ENCODE data around the gene C5. TPM values are rescaled to one million over a fixed set of nuclear protein-coding genes. Genes with fewer than 3 reads are reported as not detected.

The C5 gene
- total RNA-seq, 1 donor from 2014 or later = 3.1 TPM

DNA sequence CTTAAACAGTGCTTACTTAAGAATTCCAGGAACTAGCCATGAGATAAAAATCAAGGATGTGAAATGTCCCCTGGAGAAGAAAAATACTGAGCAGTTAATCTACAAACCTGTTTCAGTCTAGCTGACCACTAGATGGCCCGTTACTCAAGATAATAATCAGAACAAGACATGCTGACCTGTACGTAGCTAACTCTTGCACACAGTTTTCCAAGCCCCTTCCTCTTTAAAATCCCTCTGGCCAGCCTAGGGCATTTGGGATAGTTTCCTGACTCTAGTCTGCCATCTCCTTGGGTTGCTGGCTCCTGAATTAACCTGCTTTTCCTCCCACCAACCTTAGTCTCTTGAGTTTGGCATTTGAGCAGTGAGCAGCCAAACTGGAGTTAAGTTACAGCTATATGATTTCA, 64.3 kb downstream of the C5 start:
- peaks cover 9% of the 10 kb centered on the region for H3K4me1 Mint-ChIP-seq
- H3K27me3 Mint-ChIP-seq (ENCODE audit: low read depth) = no peaks in the 10 kb centered on the region
- no peak overlapping the region for H3K4me3 Mint-ChIP-seq
- no peaks in the 10 kb centered on the region for H3K36me3 Mint-ChIP-seq
- no peak for DNase-seq (ENCODE audit: low spot score in 2 of 2, unreplicated experiment in 2 of 2)
- H3K27ac Mint-ChIP-seq = no peak overlapping the region
- H3K9me3 Mint-ChIP-seq = no peaks in the 10 kb centered on the region
- TF ChIP-seq, protein P1, sequence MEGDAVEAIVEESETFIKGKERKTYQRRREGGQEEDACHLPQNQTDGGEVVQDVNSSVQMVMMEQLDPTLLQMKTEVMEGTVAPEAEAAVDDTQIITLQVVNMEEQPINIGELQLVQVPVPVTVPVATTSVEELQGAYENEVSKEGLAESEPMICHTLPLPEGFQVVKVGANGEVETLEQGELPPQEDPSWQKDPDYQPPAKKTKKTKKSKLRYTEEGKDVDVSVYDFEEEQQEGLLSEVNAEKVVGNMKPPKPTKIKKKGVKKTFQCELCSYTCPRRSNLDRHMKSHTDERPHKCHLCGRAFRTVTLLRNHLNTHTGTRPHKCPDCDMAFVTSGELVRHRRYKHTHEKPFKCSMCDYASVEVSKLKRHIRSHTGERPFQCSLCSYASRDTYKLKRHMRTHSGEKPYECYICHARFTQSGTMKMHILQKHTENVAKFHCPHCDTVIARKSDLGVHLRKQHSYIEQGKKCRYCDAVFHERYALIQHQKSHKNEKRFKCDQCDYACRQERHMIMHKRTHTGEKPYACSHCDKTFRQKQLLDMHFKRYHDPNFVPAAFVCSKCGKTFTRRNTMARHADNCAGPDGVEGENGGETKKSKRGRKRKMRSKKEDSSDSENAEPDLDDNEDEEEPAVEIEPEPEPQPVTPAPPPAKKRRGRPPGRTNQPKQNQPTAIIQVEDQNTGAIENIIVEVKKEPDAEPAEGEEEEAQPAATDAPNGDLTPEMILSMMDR (IDR thresholded peaks at IDR 0.05; ENCODE audit: unreplicated experiment) = no peak

DNA sequence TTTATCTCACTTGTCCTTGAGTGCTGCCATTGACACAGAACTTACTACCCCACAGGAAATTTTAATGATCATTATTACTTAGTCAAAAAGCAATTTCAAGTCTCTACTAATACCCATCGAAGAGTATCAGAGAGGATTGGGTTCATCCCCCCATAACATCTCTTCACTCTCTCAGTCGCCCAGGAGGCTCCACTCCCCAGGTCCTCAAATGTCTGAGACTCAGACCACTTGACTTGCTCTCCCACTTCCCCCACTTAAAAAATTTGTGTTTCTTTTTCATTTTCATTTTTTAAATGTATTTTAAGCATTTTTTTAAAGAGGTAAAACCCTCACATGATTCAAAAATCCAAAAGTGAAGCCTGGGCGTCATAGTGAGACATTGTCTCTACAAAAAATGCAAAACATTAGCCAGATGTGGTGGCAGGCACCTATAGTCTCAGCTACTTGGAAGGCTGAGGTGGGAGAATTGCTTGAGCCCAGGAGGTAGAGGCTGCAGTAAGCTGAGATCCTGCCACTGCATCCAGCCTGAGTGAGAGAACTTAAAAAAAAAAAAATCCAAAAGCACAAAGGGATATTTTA, 66.7 kb downstream of the C5 start:
- Mint-ChIP-seq H3K9me3 (no peaks in the 10 kb centered on the region), H3K27me3 (ENCODE audit: low read depth) (no peaks in the 10 kb centered on the region), H3K4me1 (peaks cover 9% of the 10 kb centered on the region), H3K27ac (no peak overlapping the region), H3K4me3 (no peak overlapping the region), H3K36me3 (no peaks in the 10 kb centered on the region)
- DNase-seq (ENCODE audit: low spot score in 2 of 2, unreplicated experiment in 2 of 2) = no peak
- TF ChIP-seq, protein P1 (IDR thresholded peaks at IDR 0.05; ENCODE audit: unreplicated experiment) = no peak

DNA sequence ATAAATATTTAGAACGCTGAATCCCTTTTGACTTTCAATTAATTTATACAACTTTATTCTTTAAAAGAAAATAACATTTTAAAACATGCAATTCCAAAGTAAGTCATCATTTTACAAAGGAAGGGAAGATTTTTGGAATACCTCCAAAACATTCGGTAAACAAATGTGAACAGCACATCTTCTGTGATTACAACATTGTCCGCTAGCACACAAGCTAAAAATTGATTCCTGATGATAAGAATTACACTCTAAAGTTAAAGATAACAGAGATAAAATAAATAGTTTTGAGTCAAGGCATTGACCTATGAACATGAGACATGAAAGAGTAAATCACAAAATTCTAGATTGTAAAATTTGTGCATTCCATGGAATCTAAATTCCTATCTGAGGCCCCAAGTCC, 67.2 kb downstream of the C5 start:
- Mint-ChIP-seq H3K27me3 (ENCODE audit: low read depth) (no peaks in the 10 kb centered on the region), H3K4me1 (peaks cover 9% of the 10 kb centered on the region), H3K36me3 (no peaks in the 10 kb centered on the region), H3K27ac (no peak overlapping the region), H3K4me3 (no peak overlapping the region), H3K9me3 (no peaks in the 10 kb centered on the region)
- no peak for DNase-seq (ENCODE audit: low spot score in 2 of 2, unreplicated experiment in 2 of 2)
- TF ChIP-seq, protein P1 (IDR thresholded peaks at IDR 0.05; ENCODE audit: unreplicated experiment) = no peak

DNA sequence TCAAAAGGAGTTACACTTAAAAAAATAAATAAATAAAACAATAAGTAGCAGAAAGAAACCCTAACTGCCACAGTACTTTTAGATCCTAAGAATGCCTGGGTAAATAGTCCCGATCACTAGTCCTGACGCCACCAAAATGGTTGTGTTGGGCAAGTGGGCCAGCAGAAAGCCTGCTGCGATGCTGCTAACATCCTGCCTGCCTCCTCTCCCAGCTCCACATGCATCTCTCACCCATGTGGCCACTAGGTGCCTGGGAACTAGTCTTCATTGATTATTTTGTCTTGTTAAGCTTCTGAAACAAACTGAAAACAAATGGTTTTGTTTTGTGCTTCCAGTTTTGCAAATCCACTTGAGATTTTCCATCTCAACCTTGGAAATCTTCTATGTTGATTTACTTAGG, 69.1 kb downstream of the C5 start:
- TF ChIP-seq, protein P1 (IDR thresholded peaks at IDR 0.05; ENCODE audit: unreplicated experiment) = no peak
- H3K27me3 Mint-ChIP-seq (ENCODE audit: low read depth) = no peaks in the 10 kb centered on the region
- H3K4me3 Mint-ChIP-seq = no peak overlapping the region
- peaks cover 8% of the 10 kb centered on the region for H3K4me1 Mint-ChIP-seq
- H3K27ac Mint-ChIP-seq = no peak overlapping the region
- no peak for DNase-seq (ENCODE audit: low spot score in 2 of 2, unreplicated experiment in 2 of 2)
- no peaks in the 10 kb centered on the region for H3K36me3 Mint-ChIP-seq
- no peaks in the 10 kb centered on the region for H3K9me3 Mint-ChIP-seq

DNA sequence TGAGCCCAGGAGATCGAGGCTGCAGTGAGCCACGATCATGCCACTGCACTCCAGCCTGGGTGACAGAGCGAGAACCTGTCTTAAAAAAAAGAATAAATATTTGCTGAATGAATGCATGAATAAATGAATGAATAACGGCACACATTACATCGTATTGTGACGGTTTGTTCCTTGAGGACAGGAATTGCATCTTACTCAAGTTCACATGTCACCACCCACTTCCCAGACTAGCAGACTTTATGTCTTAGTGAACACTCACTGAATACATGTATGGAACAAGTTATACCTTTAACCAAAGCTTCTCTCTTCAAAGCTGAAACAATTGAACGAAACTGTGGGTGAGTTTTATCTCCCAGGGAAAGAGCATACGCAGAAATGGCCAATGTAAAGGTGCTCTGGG, 70.3 kb downstream of the C5 start:
- Mint-ChIP-seq H3K4me1 (peaks cover 9% of the 10 kb centered on the region), H3K9me3 (no peaks in the 10 kb centered on the region), H3K36me3 (no peaks in the 10 kb centered on the region), H3K27me3 (ENCODE audit: low read depth) (no peaks in the 10 kb centered on the region), H3K4me3 (no peak overlapping the region), H3K27ac (no peak overlapping the region)
- TF ChIP-seq, protein P1 (IDR thresholded peaks at IDR 0.05; ENCODE audit: unreplicated experiment) = no peak
- no peak for DNase-seq (ENCODE audit: low spot score in 2 of 2, unreplicated experiment in 2 of 2)

DNA sequence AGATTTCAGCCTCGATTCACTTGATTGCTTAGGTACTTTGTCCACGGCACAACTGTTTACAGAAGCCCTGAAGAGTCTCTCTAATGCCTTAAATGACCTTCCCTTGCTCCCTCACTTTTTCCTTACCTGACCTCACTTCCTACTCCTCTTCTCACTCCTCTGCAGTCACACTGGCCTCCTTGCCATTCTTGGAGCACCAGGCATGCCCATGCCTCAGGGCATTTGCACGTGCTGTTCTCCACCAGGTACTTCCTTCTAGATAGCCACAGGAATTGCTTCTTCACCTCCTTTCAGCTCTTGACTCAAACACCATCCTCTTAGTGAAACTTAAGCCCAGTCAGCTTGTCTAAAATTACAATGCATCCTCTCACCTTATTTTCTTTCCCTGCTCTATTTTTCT, 71.1 kb downstream of the C5 start:
- Mint-ChIP-seq H3K4me3 (no peak overlapping the region), H3K36me3 (no peaks in the 10 kb centered on the region), H3K27ac (no peak overlapping the region), H3K4me1 (peaks cover 14% of the 10 kb centered on the region), H3K27me3 (ENCODE audit: low read depth) (no peaks in the 10 kb centered on the region), H3K9me3 (no peaks in the 10 kb centered on the region)
- no peak for DNase-seq (ENCODE audit: low spot score in 2 of 2, unreplicated experiment in 2 of 2)
- TF ChIP-seq, protein P1 (IDR thresholded peaks at IDR 0.05; ENCODE audit: unreplicated experiment) = no peak
